IMR-90 (cell line): ENCODE results near the gene TAGAP. TPM values are rescaled to one million over a fixed set of nuclear protein-coding genes. Genes with fewer than 3 reads are reported as not detected.

Source experiments
- ATAC-seq: fragments of 200-7000 bp; cut with Tn5 transposase; 2 replicates; pipeline ENCODE4 v1.9.1; 2020; ENCODE audit warnings: low read depth, mild to moderate bottlenecking, moderate library complexity
- BruUV-seq: library from RNA; stranded (reverse); fragments of 400-500 nt; replicated peaks from 2 replicates; lab custom pipeline; 2021; lab: Mats Ljungman, UMichigan
- CTCF ChIA-PET: fragments of 300-600 bp; formaldehyde crosslinking; extraction: SDS; loops from one replicate; lab custom pipeline; 2021; ENCODE audit warnings: antibody characterized with exemption; lab: Yijun Ruan, JAX
- POLR2A ChIA-PET: fragments of 300-600 bp; sonication (Branson Sonifier 250); formaldehyde crosslinking; loops from one replicate; lab custom pipeline; 2022; ENCODE audit warnings: antibody characterized with exemption; ENCODE audit not compliant: unreplicated experiment; lab: Charles Lee
- DNase-seq: peaks from one replicate; pipeline ENCODE4 v3.0.0; 2013
- H2AFZ ChIP-seq: replicated peaks from 2 replicates; pipeline ENCODE3; 2013; ENCODE audit warnings: low read length, mild to moderate bottlenecking; ENCODE audit not compliant: poor library complexity
- H2AK5ac ChIP-seq: 2 replicates; pipeline ENCODE4 v1.6.1; 2013; ENCODE audit warnings: low read depth, low read length, inconsistent platforms
- H2AK9ac ChIP-seq: replicated peaks from 2 replicates; pipeline ENCODE3; 2013; ENCODE audit warnings: mild to moderate bottlenecking, low read depth, low read length, moderate library complexity; ENCODE audit not compliant: poor library complexity
- H2BK120ac ChIP-seq: 2 replicates; pipeline ENCODE4 v1.6.1; 2013; ENCODE audit warnings: low read depth, low read length, inconsistent platforms
- H2BK15ac ChIP-seq: 3 replicates; pipeline ENCODE4 v1.6.1; 2013; ENCODE audit warnings: low read depth, low read length, inconsistent platforms
- H2BK20ac ChIP-seq: 2 replicates; pipeline ENCODE4 v1.6.1; 2013; ENCODE audit warnings: low read depth, mild to moderate bottlenecking, inconsistent platforms, low read length, moderate library complexity
- H2BK5ac ChIP-seq: 2 replicates; pipeline ENCODE4 v1.6.1; 2013; ENCODE audit warnings: mild to moderate bottlenecking, low read depth, low read length, inconsistent platforms; ENCODE audit not compliant: poor library complexity, severe bottlenecking
- H3K14ac ChIP-seq: replicated peaks from 2 replicates; pipeline ENCODE4 v1.6.1; 2013; ENCODE audit warnings: low read depth, low read length, inconsistent platforms
- H3K18ac ChIP-seq: 2 replicates; pipeline ENCODE4 v1.6.1; 2013; ENCODE audit warnings: low read depth, low read length, control low read depth
- H3K23ac ChIP-seq: 2 replicates; pipeline ENCODE4 v1.6.1; 2013; ENCODE audit warnings: low read depth, low read length, inconsistent platforms
- H3K27ac ChIP-seq: 2 replicates; pipeline ENCODE4 v1.5.1; 2013; ENCODE audit warnings: mild to moderate bottlenecking, control low read depth, low read length; ENCODE audit not compliant: insufficient read depth
- H3K27me3 ChIP-seq: 2 replicates; pipeline ENCODE4 v1.6.1; 2013; ENCODE audit warnings: low read length; ENCODE audit not compliant: control insufficient read depth, insufficient read depth
- H3K36me3 ChIP-seq: 2 replicates; pipeline ENCODE4 v1.6.1; 2013; ENCODE audit warnings: low read length, mixed read lengths; ENCODE audit not compliant: control insufficient read depth, insufficient read depth
- H3K4ac ChIP-seq: 2 replicates; pipeline ENCODE4 v1.6.1; 2013; ENCODE audit warnings: low read depth, low read length, inconsistent platforms
- H3K4me1 ChIP-seq: 2 replicates; pipeline ENCODE4 v1.6.1; 2013; ENCODE audit warnings: low read length, mixed read lengths; ENCODE audit not compliant: control insufficient read depth, insufficient read depth
- H3K4me2 ChIP-seq: 2 replicates; pipeline ENCODE4 v1.6.1; 2013; ENCODE audit warnings: low read depth, mild to moderate bottlenecking, control low read depth, low read length, moderate library complexity
- H3K4me3 ChIP-seq: 2 replicates; pipeline ENCODE4 v1.5.1; 2013; ENCODE audit warnings: low read depth, mild to moderate bottlenecking, control low read depth, low read length, moderate library complexity; ENCODE audit not compliant: insufficient read depth
- H3K56ac ChIP-seq: 2 replicates; pipeline ENCODE4 v1.6.1; 2013; ENCODE audit warnings: low read length, inconsistent platforms; ENCODE audit not compliant: insufficient read depth; ENCODE audit errors: extremely low read depth
- H3K79me1 ChIP-seq, 2 experiments: 2 replicates each; pipeline ENCODE4 v1.6.1; 2013; ENCODE audit warnings: low read length in 2 of 2, inconsistent platforms in 1 of 2, low read depth in 1 of 2
- H3K9ac ChIP-seq: 2 replicates; pipeline ENCODE4 v1.6.1; 2013; ENCODE audit warnings: low read depth, low read length, control low read depth
- H3K9me1 ChIP-seq: 2 replicates; pipeline ENCODE4 v1.6.1; 2013; ENCODE audit warnings: low read length, inconsistent platforms; ENCODE audit not compliant: insufficient read depth
- H3K9me3 ChIP-seq: 2 replicates; pipeline ENCODE4 v1.6.1; 2013; ENCODE audit warnings: low read length; ENCODE audit not compliant: control insufficient read depth, insufficient read depth
- H4K20me1 ChIP-seq: 2 replicates; pipeline ENCODE4 v1.6.1; 2013; ENCODE audit warnings: low read length, inconsistent platforms; ENCODE audit not compliant: insufficient read depth
- H4K5ac ChIP-seq: 2 replicates; pipeline ENCODE4 v1.6.1; 2013; ENCODE audit warnings: mild to moderate bottlenecking, low read depth, low read length, control low read depth
- H4K8ac ChIP-seq, 2 experiments: 2 replicates each; pipeline ENCODE4 v1.6.1; 2013; ENCODE audit warnings: low read depth in 2 of 2, low read length in 2 of 2, control low read depth in 1 of 2, inconsistent platforms in 1 of 2
- H4K91ac ChIP-seq: 2 replicates; pipeline ENCODE4 v1.6.1; 2013; ENCODE audit warnings: low read depth, low read length, inconsistent platforms; ENCODE audit not compliant: insufficient read depth
- CTCF ChIP-seq: conservative IDR thresholded peaks from 2 replicates; pipeline ENCODE4 v1.5.1; 2012; ENCODE audit warnings: mild to moderate bottlenecking, low read depth, low read length, improper control_type of control experiment
- MAZ ChIP-seq: IDR thresholded peaks from 2 replicates; pipeline ENCODE4 v1.6.1; 2012; ENCODE audit warnings: low read depth, mild to moderate bottlenecking, low read length, improper control_type of control experiment, moderate library complexity, borderline replicate concordance
- MXI1 ChIP-seq: IDR thresholded peaks from 2 replicates; pipeline ENCODE4 v1.6.1; 2012; ENCODE audit warnings: low read depth, mild to moderate bottlenecking, low read length, moderate library complexity, borderline replicate concordance
- POLR2A ChIP-seq: IDR thresholded peaks from 2 replicates; pipeline ENCODE4 v1.6.1; 2012; ENCODE audit warnings: mild to moderate bottlenecking, low read depth, low read length
- RAD21 ChIP-seq: IDR thresholded peaks from 2 replicates; pipeline ENCODE4 v1.6.1; 2012; ENCODE audit warnings: low read length, improper control_type of control experiment
- RFX5 ChIP-seq: IDR thresholded peaks from 2 replicates; pipeline ENCODE4 v1.8.0; 2012; ENCODE audit warnings: low read depth, mild to moderate bottlenecking, low read length, moderate library complexity
- SMC3 ChIP-seq: fragments of 150-350 bp; IDR thresholded peaks from 2 replicates; pipeline ENCODE4 v1.6.1; 2016; ENCODE audit warnings: low read depth, mild to moderate bottlenecking, antibody characterized with exemption, low read length, moderate library complexity
- WGBS, 2 experiments: methylation state at CpG; one replicate each; pipeline versions ENCODE4 v1.1.5 to v1.1.7; 2013; ENCODE audit warnings: missing lambda C conversion rate in 2 of 2; ENCODE audit not compliant: insufficient read length in 1 of 2; ENCODE audit errors: extremely low coverage in 2 of 2; 5-methylcytosine and 5-hydroxymethylcytosine counted together
- dilution Hi-C: fragments of 300-500 bp; cut with HindIII; formaldehyde crosslinking; loops from one replicate; pipeline ENCODE4 v1.14.3; 2018; ENCODE audit warnings: low sequenced_read_pairs; ENCODE audit not compliant: unreplicated experiment
- in situ Hi-C: fragments of 300-500 bp; cut with MboI; formaldehyde crosslinking; loops from 3 replicates; pipeline ENCODE4 v1.14.3; 2019; ENCODE audit warnings: low sequenced_read_pairs, inconsistent platforms, mixed read lengths
- intact Hi-C: fragments of 100-400 bp; cut with micrococcal nuclease; formaldehyde crosslinking; loops from 2 replicates; pipeline ENCODE4 v1.10.0; 2022
- polyA plus RNA-seq, 3 experiments: library from polyadenylated mRNA; depleted of rRNA; stranded (reverse); fragments of >200 nt; gene quantifications; 2 replicates each; pipeline ENCODE4 v1.2.3, GENCODE V29; 2012; ENCODE audit warnings: low replicate concordance in 1 of 3
- total RNA-seq: library from RNA; depleted of rRNA; stranded (reverse); fragments of >200 nt; gene quantifications from 2 replicates; pipeline ENCODE4 v1.2.3, GENCODE V29; 2012

Gene TAGAP
- total and polyA plus RNA-seq, 2 of the 4 experiments (the other 2 are of a cell fraction) = not detected

DNA sequence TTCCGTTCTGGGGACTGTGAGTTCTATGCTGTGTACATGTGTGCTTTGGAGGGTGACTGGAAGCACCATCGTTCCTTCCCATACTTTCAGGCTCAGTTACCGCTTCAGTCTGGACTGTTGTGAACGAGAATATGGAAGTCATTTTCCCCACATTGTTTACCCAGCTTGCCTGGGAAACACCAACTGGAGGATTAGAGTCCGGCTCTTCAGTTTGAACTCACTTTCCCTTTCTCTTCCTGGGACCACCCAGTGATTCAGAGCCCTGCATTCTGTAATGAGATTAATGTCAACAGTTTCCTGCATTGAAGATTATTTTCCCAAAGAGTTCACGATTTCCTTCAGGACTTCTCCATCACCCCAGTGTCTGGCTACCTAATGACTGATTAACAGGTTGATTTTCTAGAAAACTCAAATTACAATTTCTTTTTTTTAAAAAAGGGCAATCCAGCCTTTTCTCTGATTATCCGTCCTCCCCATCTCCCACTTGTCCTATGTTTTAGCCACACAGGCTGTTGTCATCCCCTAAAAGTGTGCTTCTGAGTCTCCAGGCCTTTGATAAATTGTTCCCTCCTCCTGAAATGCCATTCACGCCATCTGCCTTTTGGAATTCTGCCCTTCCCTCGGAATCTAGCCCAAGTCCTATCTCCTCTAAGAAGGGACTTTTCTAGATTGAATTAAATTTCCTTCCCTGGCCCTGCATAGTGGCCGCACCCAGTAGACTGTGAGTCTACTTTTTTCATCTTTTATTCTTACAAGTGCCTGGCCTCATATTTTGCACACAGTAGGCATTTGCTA is 3.3 kb upstream of the TAGAP start:
- no peak overlapping the region for H2AK5ac ChIP-seq
- H3K4me2 ChIP-seq = no peak overlapping the region
- no peaks in the 10 kb centered on the region for H3K36me3 ChIP-seq
- WGBS, 2 experiments = 50% methylated on average over 1 of the region's 10 CpGs; no CpG with 5 or more reads in 1 of the 2 experiments
- ATAC-seq (no peak), DNase-seq (no peak)
- BruUV-seq = no TSS peak
- H3K79me1 ChIP-seq = no peaks in the 10 kb centered on the region
- H3K9me3 ChIP-seq = no peaks in the 10 kb centered on the region
- dilution Hi-C loops (no loop called here), intact Hi-C loops (loop anchor here (2.0 kb wide), 1 partner anchor 31 kb away; no protein-coding TSS in a partner anchor), in situ Hi-C loops (no loop called here)
- TF ChIP-seq RFX5 (no peak), POLR2A (no peak), MXI1 (no peak), CTCF (no peak), SMC3 (no peak), RAD21 (no peak), MAZ (no peak)
- H3K27me3 ChIP-seq = peaks cover 34% of the 10 kb centered on the region
- no peak overlapping the region for H3K9ac ChIP-seq
- H2AFZ ChIP-seq = no peak overlapping the region
- H3K9me1 ChIP-seq = no peaks in the 10 kb centered on the region
- no peak overlapping the region for H3K4ac ChIP-seq
- H3K18ac ChIP-seq = no peak overlapping the region
- no peak overlapping the region for H4K91ac ChIP-seq
- H3K56ac ChIP-seq = no peak overlapping the region
- H3K4me3 ChIP-seq = no peak overlapping the region
- H4K5ac ChIP-seq = no peak overlapping the region
- H2BK15ac ChIP-seq = no peak overlapping the region
- no peak overlapping the region for H2BK5ac ChIP-seq
- H3K23ac ChIP-seq = no peak overlapping the region
- H3K4me1 ChIP-seq = no peaks in the 10 kb centered on the region
- H2AK9ac ChIP-seq = no peak overlapping the region
- H4K20me1 ChIP-seq = no peaks in the 10 kb centered on the region
- H2BK120ac ChIP-seq = no peak overlapping the region
- no peak overlapping the region for H2BK20ac ChIP-seq
- CTCF ChIA-PET = no interaction called here
- no peak overlapping the region for H4K8ac ChIP-seq
- H3K27ac ChIP-seq = no peak overlapping the region
- H3K14ac ChIP-seq = no peak overlapping the region
- POLR2A ChIA-PET = no interaction called here
